ENCODE results near the gene SPATA13.
"Not testable (repeated sequence)": the region's sequence is repeated elsewhere in the genome, so short reads cannot be mapped to it uniquely, and the experiment has no call there.

SPATA13 gene

DNA sequence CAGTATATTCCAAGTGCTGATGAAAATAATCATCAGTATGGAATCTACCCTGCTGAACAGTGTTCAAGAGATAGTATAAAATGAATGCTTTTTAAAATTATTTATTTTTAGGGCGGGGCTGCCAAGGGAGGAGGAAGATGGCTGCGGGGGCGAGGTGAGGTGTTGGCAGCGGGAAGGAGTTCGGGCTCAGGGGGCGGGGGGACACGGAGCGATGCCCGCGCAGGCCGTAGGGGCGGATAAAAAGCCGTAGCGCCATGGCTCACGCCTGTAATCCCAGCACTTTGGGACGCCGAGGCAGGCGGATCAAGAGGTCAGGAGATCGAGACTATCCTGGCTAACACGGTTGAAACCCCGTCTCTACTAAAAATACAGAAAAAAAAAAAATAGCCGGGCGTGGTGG, 167.1 kb downstream of the SPATA13 start:
- not testable (repeated sequence) for DNase-seq

DNA sequence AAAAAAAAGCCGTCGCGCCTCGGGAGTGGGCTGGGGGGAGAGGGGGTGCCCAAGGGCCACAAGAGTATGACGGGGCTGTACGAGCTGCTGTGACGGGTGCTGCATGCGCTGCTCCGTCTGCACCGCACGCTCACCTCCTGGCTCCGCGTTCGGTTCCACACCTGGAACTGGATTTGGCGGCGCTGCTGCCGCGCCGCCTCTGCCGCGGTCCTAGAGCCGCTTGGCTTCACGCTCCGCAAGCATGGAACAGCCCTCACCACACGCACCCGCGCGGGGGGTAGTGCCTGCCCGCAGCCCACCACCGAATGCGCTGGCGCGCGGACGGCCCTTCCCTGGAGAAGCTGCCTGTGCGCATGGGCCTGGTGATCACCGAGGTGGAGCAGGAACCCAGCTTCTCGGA, 167.6 kb downstream of the SPATA13 start:
- DNase-seq, result no peak

DNA sequence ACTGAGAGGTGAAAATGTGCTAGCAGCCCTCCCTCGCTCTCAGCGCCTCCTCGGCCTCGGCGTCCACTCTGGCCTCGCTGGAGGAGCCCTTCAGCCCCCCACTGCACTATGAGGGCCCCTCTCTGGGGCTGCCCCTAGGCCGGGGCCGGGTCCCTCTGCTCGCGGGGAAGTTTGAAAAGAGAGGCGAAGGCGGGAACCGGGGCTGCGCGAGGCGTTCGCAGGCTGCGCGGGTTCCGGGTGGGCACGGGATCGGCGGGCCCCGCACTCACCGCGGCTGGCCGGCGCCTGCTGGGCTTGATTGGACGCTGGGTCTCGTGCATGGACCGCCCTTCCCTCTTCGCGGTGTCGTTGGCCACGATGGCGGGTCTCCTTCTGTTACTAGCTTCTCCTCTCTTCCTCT, 178.2 kb downstream of the SPATA13 start:
- DNase-seq, result no peak

DNA sequence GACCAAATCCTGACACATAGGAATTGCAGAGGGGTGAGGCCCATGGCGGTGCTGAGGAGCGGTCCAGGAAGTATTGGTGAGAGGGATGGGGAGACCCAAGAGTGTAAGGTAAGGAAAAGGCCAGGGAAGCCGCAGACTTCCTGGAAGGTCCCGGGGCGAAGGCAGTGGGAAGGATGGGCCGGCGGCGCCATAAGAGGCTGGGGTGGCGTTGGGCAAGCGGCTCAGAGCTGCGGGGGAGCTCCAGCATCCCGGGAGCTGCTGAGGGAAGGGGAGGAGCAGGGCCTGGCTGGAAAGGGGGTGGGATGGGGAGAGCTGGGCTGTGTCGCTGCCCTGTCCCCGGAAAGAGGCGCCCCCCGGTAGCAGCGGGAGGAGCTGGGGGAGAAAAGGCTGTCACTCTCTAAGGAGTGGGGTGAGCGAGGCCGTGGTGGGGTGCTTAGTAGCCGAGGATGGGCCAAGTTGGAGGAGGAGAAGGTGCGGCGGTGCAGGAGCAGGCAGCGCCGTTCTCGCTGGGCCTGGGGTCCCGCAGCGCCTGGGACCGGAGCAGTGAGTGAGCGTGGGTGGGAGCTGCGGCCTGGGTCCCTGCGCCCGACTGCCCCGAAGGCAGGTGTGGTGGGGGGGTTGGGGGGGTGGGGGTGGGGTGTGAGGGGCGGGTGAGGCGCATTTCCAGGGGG, 179.6 kb downstream of the SPATA13 start:
- DNase-seq, result no peak

DNA sequence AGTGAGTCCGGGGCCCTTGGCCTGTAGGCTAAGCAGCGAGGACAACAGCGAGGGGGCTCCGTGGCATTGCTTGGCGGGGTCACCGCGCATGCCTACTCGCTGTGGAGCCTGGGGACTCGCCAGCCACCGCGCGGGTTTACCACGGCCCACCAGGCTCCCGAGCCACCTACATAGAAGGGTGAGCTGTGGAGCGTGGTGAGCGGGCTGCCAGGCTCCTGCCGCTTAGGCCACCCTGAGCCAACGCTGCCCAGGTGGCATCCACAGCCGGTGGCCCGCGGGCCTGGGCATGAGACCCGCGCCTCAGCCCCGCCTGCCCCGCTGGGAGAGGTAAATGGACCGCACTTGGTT, 180.1 kb downstream of the SPATA13 start:
- DNase-seq, result no peak

DNA sequence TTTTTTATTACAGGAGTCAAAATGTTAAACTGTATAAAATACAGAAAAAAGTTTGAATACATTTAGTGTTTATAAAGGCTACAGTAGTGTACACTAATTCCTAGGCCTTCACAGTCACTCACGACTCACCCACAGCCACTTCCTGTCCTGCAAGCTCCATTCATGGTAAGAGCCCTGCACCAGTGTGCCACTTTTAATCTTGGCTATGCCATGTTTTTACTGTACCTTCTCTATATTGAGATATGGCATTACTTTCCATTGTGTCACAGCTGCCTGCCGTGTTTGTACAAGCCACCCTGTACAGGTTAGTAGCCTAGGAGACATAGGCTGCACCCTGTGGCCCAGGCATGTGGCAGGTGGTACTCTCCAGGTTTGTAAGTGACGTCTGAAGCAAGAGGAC, 180.9 kb downstream of the SPATA13 start:
- DNase-seq, result no peak

DNA sequence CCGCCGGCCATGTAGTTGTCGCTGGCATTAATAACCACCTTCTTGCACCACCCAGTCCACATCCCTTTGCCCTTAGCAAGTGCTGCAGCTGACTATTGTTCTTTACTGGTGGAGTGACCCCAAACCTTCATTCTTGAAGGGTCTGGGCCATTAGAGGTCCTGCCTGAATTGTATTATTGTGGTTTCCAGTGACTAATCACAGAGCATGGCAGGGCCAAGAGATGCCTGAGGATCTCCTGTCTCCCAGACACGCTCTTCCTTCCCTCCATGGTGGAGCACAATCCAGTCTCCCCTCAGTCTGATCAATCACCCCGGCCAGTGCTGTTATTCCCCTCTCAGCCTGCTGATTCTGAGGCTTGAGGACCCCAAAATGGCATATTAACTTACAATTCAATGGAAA, 187.9 kb downstream of the SPATA13 start:
- no peak for DNase-seq

DNA sequence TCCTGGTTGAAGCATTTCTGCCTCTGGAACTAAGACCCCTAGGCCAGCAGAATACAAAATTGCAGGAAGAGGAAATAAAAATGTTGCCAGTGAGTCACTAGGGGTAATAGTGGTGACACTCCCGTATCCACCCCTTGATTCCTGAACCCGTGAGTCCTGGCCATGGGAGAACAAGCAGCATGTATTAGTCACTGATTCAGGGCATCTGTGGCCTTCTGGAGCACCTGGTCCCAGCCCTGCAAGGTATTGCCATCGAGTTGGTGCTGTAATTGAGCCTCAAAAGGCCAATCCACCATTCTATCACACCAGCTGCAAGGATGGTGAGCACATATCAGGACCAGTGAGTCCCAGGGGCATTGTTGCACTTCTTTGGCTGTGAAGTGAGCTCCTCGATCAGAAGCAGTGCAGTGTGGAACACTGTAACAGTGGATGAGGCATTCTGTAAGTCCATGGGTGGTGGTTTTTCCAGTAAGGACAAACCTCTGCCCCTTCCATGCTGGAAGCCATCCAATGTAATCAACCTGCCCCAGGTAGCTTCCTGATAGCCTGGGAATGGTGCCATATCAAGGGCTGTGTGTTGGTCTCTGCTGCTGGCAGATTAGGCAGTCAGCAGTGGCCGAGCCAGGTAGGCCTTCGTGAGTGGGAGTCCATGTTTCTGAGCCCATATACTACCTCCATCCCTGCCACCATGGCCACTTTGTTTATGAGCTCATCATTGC, 188.4 kb downstream of the SPATA13 start:
- DNase-seq, result no peak

DNA sequence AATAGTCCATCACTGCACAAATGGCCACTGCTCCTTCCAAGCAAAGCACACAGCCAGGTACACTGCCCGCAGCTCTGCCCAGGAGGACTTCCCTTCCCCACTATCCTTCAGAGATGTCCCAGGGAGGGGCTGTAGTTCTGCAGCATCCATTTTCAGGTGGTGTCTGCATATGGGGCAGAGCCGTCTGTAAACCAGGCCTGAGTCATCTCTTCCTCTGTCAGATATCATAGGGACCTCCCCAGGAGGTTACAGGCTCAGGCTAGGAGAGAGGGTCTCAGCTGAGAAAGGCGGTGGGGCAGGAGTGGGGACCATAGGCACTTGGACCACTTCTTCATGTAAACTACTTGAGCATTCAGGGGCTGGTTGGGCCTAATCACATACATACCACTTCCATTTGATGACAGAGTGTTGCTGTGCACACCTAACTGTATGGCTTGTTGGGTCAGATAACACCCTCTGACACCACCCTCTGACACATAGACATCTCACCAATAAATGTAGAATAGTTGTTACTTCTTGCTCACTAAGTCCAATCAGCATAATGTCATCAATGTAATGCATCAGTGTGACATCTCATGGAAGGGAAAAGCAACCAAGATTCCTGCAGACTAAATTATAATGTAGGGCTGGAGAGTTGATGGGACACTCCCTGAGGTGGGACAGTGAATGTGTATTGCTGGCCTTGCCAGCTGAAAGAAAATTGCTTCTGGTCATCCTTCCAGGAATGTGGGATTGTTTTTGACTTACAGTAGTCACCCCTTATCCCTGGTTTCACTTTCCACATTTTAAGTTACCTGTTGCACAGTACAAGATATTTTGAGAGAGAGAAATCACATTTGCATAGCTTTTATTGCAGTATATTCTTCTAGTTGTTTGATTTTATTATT, 189.5 kb downstream of the SPATA13 start:
- not testable (repeated sequence) for DNase-seq

DNA sequence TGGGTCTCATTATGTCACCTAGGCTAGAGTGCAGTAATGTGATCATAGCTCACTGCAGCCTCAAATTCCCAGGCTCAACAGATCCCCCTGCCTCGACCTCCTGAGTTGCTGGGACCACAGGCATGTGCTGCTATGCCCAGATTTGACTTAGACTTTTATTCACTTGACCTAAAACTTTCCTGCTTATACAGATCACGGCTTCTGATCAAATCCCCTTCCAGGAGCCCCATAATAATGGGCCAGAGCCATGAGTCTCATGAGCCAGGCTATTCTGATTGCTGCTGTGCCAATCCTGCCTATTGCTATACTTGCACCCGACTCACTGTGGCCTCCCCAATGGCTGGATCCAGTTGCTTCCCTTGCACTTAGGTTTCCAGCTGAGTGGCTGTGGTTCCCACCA, 190.9 kb downstream of the SPATA13 start:
- DNase-seq, result no peak

DNA sequence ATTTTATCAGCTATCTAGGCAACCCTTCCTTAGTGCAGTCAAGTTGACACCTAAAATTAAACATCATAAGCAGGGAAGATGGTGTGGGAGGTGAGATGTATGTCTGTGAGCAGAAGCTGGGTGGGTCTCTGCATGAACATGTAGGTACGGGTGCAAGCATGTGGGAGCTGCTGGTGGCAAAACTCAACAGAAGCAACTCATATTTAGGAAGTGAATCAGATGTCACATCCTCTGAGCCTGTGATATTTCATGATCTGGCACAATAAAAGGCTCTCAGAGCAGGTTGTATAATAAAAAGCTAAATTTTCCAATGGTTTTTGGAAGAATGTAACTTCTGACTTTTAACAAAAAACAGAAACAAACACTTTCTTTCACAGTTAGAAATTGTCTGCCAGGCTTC, 193.2 kb downstream of the SPATA13 start:
- no peak for DNase-seq

DNA sequence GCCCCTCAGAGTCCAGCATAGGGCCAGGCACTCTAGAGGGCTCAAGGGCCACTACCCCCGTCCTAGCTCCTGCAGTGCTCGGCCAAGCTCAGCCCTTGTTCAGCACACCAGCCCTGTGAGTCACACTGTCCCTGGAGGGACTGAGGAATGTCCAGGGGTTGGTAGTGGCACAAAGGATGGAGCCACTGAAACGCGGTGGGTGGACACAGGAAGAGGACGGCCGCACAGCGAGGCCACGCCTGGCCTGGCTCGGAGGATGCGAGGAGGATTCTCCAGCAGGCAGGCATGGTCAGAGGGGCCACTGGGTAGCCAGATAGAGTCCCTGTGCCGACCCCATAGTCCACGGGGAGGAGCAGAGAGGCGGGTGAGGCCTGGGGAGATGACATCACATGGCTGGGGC, 194.6 kb downstream of the SPATA13 start:
- no peak for DNase-seq

DNA sequence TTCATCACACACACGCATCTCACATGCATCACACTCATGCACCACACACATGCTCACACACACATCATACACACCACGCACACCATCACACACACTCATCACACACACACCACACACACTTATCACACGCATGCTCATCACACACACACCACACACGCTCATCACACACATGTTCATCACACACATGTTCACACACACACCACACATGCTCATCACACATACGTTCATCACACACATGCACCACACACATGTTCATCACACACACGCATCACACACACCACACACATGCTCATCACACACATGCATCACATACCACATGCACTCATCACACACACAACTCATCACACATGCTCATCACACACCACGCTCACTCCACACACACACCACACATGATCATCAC, 195.8 kb downstream of the SPATA13 start:
- DNase-seq, result no peak
